ENCODE measurements around the gene PPAN.

PPAN gene, protein sequence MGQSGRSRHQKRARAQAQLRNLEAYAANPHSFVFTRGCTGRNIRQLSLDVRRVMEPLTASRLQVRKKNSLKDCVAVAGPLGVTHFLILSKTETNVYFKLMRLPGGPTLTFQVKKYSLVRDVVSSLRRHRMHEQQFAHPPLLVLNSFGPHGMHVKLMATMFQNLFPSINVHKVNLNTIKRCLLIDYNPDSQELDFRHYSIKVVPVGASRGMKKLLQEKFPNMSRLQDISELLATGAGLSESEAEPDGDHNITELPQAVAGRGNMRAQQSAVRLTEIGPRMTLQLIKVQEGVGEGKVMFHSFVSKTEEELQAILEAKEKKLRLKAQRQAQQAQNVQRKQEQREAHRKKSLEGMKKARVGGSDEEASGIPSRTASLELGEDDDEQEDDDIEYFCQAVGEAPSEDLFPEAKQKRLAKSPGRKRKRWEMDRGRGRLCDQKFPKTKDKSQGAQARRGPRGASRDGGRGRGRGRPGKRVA

DNA sequence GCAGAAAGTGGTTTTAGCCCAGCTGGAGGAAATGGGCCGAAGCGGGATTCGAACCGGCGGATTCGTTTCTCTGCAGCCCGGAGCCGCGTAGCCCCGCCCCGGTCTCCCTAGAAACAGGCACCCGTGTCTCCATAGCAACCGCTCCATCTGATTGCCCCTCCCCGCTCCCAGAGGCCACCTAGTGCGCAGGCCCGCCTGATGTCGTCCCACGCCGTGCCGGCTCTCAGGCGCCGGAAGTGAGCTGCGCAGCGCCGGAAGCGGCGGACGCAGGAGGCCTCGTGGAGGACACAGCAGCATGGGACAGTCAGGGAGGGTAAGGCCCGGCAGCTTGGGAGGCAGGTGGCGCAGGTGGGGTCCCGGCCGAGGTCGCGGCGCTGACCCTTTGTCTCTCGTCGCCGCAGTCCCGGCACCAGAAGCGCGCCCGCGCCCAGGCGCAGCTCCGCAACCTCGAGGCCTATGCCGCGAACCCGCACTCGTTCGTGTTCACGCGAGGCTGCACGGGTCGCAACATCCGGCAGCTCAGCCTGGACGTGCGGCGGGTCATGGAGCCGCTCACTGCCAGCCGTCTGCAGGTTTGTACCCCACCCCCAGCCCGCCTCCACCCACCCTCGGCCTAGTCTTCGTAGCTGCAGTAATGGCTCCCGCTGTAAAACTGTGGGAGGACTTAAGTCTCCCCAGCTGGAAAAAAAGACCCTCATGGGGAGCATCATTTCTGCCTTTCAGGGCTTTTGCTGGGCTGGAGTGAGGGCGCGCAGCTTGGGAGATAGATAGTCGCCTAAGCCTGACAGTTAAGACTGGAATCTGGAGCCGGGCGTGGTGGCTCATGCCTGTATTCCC lies at the start of gene PPAN:
Gene PPAN, plus strand, starts transcription at position 263 of the 837 bp plus-strand sequence. Its CDS starts 33 bp downstream, at position 296.
- FAIRE-seq = peak; percentile 95

DNA sequence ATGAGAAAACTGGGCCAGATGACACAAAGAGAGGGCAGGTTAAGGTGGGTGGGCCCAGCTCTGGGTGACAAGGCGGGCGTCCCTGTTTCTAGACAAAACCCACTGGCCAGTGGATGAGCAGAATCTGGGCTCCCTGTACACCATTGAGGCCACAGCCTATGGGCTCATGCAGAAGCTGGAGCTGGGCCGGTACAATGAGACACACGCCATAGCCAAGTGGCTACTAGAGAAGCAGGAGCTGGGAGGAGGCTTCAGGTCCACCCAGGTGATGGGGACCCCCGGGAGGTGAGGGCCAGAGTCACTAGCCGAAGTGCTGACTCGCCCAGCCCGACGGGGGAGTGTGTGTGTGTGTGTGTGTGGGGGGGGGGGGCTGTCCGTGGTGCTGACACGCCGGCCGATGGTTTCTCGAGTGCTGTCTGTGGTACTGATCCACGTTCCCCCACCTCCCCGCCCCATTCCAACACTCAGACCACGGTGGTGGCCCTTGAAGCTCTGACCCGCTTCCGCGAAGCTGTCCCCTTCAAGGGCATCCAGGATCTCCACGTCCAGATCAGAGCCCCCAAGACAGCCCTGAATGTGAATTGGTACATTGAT lies 44.3 kb upstream of the PPAN start:
- FAIRE-seq = no peak

DNA sequence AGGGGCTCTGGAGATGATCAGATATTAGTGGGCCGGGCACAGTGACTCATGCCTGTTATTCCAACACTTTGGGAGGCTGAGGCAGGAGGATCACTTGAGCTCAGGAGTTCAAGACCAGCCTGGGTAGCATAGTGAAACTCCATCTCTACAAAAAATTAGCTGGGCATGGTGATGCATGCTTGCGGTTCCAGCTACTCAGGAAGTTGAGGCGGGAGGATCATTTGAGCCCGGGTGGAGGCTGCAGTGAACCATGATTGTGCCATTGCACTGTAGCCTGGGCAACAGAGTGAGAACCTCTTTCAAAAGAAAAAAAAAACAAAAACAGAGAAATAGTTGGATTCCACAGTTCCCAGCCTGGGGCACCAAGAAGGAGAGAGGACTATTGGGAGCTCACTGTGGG lies 38.0 kb upstream of the PPAN start:
- no peak for FAIRE-seq

DNA sequence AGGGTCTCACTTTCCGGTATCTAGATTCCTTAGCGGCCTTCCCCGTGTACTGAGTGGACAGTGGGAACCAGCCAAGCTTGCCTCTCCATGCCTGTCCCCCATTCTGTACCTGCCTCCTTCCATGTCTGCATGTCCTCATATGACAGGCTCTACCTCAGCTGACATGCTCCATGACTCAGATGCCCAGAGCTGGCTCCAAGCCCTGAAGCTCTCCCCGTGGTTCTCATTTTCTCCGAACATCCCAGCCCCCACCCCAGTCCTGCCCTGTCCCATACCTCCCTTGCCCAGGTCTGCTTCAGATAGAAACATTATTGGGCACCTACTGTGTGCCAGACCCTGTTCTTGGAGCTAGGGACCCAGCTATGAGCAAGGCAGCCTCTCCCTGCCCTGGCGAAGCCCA lies 37.1 kb upstream of the PPAN start:
- no peak for FAIRE-seq

DNA sequence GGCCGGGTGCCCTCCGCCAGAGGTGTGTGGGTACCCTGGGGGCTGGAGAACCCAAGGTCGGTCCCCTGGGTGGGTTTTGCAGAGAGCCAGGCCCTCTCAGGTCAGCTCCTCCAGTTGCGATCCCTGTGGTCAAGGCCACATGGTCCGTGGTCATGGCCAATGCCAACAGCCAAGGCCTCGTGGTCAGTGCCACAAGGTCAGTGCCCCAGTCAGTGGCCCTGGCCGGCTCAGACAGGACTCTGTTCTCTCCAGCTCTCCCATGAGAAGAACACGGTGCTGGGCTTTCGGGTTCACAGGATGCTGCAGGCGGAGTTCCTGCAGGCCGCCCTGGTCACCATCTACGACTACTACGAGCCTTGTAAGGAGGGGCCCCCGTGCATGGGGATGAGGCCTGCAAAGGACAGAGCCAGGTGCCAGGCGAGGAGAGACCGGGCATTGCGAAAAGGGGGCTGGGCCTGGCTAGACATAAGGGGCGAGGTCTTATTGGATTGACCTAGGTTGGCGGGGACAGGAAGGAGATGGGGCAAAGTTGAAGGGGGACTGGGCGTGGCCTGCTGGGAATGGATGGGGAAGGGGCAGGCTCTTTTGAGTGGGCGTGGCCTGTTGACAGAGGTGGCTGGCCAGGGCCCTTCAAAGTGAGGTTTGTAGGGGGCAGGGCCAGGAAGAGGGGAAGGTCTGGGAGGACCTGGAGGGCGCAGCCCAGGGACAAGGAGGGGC lies 35.3 kb upstream of the PPAN start:
- no peak for FAIRE-seq

DNA sequence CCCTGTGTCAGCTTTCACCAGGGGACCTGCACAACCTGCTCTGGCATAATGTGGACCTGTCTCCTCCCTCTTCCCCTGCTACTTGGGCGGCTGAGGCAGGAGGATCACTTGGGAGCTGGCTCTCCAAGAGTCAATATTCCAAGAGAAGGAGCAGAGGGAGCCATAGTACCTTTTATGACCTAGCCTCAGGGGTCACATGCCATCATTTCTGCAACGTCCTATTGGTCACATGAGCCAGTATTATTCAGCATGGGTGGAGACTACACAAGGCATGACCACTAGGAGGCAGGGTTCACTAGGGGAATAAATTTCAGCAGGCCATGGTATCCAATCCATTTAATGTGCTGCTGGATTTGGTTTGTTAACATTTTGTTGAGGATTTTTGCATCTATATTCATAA lies 32.0 kb upstream of the PPAN start:
- FAIRE-seq = peak; percentile 6

DNA sequence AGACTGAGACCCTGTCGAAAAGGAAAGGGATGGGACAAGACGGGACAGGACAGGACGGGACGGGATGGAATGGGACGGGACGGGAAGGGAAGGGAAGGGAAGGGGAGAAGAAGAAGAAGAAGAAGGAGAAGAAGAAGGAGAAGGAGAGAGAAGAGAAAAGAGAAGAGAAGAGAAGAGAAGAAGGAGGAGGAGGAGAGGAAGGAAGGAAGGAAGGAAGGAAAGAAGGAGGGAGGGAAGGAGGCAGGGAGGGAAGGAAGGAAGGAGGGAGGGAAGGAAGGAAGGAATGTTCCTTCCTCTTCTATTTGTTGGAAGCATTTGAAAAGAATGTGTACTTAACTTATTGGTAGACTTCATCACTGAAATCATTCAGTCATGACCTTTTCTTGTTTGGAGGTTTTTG lies 29.6 kb upstream of the PPAN start:
- no peak for FAIRE-seq

DNA sequence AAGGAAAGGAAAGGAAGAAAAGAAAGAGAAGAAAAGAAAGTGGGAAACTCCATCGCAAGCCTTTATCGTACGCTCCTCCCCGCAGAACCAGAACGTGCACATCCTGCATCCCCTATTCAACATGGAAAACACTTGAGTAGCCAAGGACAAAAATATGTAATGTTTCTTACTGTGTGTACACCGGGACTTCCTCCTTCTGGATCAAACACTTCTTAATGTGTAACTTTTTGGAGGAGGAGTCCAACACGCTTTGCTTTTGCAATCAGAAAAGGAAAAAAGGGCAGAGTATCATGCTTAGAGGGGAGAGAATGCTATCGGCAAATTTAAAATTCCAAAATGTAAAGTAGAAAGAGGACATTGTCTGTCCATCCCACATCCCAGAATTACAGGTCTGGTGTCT lies 27.8 kb upstream of the PPAN start:
- FAIRE-seq = no peak

DNA sequence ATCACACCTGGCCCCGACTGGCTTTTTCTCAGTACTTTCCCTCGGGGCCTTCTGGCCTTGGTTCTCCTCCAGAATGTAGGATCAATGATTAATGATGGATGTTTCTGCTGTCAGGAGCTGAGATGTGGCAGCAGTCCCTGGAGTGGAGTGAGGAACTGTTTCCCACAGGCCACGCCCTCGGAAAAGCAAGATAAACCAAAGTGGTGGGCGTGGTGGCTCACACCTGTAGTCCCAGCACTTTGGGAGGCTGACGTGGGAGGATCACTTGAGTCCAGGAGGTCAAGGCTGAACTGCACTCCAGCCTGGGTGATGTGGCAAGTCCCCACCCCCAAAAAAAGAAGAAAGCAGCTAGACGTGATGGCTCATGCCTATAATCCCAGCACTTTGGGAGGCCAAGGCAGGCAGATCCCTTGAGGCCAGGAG lies 27.1 kb upstream of the PPAN start:
- no peak for FAIRE-seq

DNA sequence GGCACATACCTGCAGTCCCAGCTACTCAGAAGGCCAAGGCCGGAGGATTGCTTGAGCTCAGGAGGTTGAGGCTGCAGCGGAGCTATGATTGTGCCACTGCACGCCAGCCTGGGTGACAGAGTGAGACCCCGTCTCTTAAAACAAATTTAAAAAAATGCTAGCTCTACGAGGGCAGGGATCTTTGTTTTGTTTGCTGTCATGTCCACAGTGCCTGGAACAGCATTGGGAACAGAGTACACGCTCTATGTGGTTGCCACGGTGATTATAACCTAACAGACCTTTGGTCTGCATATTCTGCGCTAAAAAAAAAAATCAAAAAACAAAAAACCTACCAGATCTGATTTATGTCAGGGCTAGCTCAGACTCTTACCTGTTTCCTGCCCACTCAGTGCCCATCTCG lies 22.3 kb upstream of the PPAN start:
- FAIRE-seq = no peak

DNA sequence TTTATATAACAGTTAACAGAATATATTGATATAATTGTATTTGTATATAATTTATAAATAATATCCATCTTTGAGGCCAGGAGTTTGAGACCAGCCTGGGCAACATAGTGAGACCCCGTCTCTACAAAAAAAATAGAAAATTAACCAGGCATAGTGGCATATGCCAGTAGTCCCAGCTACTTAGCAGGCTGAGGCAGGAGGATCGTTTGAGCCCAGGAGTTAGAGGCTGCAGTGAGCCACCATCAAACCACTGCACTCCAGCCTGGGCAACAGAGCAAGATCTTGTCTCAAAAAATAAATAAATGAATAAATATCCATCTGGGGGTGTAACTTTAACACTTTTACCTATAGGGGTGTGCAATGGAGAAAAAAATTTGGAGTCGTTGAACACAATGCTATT lies 21.4 kb upstream of the PPAN start:
- FAIRE-seq = no peak

DNA sequence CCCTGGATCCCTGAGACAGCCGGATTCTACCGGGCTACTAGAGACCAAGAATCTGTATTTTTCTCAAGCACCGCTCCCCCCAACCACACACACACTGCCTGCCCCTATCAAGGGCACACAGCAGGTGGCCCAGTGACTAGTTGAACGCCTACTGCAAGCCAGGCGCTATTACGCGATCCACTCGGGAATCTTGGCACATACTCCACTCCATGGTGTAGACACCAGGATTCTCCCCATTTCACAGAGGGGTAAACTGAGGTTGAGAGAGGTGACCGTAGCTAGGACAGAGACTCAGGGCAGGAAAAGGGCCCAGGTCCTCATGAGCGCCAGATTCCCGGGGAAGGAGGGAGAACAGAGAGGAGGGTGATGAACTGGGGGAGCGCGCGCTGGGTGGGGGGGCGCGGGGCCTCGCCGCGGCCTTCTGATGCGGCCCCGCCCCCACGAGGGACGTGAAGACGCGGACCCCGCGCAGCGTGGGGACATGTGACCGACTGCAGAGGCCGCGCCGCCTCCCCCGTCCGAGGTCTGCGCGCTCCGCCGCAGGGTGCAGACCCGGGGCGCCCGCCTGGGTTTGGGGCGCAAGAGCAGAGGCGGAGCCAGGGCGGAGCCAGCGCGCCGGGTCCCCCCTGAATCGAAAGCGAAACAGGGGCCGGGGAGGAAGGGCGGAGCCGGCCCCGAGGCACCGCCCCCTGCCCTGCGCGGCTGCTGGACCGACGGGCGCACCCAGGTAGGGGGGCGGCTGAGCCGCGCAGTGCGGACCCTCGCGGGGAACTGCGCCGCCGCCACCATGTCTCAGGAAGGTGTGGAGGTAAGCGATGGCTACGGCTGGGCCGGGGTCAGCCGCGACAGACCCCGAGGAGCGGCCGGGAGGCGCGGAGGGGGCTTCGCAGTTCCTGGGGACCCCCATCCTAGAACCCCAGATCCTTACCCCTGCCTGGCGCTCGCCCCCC lies 20.2 kb upstream of the PPAN start, which contains the start of gene SHFL:
Gene SHFL, plus strand, starts transcription at position 677 of the 950 bp plus-strand sequence. Its CDS starts 111 bp downstream, at position 788.
- no peak for FAIRE-seq

DNA sequence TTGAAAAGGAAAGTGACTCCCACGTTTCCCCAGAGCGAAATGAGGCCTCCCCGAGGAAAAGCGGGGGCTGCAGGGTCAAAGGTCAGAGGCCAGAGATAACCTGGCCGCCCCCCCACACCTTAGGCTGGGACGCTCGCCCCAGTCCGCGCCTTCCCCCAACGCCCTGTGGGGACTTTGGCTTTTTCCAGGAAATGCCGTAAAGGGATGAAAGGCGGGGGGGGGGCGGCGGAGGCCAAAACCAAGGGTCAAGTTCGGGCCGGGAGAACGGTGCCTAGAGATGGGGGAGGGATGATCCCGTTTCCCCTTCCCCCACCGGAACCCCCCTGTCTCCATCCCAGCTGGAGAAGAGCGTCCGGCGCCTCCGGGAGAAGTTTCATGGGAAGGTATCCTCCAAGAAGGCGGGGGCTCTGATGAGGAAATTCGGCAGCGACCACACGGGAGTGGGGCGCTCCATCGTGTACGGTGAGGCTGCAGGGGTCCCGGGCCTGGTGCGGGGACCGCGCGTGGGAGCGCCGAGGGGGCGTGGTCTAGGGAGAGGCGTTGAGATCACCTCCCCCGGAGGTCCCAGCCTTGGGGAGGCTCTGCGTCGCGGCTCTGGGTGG lies 19.5 kb upstream of the PPAN start:
- no peak for FAIRE-seq

DNA sequence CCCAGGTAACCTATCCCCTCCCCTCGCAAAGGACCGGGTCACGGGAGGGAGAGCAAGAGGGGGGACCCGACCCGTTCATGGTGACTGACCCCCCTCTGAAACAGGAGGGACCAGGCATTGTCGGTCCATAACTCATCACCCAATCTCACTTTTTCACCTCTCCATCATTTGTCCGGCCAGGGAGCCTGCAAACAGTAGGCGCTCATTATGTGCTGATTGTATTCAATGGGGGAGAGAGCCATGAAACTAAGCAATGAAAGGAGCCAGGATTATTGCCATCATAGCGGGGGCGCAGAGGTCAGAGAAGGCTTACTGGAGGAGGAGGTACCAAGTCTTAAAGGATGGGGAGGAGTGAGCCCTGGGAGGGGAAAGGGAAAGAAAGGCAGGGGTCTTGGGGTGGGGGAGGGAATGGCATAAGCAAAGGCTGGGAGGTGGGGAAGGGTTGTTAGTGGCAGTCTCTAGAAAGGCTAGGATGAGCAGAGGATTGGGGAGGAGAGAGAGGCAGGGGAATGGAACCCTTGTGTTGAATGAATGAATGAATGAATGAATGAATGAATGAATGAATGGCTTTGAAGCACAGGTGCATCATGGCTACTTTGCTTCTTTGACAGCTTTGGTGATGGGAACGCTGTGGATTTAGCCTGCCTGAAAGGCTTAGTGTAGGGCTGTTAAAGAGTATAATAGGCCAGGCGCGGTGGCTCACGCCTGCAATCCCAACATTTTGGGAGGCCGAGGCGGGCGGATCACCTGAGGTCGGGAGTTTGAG lies 18.7 kb upstream of the PPAN start:
- FAIRE-seq = no peak

DNA sequence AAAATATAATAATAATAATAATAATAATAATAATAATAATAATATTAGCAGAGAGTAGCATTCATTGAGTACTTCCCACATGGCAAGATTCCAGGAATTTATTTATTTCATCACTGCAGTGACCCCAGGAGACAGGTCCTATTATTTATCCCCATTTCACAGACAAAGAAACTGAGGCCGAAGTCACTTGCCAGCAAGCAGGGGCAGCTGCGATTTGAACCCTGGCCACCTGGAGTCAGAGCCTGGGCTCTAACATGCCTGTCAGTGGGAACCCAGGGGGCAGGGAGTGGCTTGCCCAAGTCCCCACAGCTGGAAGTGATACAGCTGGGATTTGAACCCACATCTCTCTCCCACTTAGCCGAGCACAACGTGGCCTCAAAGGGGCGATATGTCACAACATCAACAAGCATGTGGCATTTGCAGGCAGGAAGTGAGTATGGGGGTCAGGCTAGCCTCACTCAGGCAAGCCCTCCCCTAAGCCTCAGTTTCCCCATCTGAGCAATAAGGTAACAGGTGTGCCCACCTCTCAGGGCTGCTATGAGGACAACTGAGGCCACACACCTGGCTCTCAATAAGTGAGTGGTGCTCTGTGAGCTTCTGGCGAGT lies 17.1 kb upstream of the PPAN start:
- FAIRE-seq = no peak

DNA sequence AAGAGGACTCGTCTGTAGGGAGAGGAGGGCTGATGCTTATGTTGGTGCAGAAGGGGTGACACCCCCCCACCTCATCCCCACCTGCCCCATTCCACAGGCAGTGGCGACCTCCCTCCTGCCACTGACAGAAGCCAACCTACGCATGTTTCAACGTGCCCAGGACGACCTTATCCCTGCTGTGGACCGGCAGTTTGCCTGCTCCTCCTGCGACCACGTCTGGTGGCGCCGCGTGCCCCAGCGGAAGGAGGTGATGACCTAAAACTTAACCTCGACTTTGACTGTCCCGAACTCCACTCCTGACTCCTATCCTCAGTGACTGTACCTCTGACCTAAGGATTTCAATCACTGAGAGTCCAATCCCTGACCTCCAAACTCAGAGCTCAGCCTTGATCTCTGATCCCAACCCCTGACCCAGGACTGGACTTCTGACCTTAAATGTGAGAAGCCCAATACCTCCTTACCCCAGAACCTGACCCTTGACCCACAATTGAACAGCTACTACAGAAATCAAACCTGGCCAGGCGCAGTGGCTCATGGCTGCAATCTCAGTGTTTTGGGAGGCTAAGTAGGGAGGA lies 16.3 kb upstream of the PPAN start:
- no peak for FAIRE-seq

DNA sequence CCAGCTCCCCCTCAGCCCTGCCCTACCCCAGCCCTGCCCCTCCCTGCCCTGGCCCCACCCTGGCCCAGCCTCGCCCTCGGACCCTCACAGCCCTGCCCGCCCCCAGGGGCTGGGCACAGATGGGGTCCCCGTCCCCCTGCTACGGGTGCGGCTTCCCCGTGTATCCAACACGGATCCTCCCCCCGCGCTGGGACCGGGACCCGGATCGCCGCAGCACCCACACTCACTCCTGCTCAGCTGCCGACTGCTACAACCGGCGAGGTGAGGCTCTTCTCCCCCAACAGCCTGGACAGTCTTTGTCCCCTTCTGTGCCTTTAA lies 14.8 kb upstream of the PPAN start:
- FAIRE-seq = no peak

DNA sequence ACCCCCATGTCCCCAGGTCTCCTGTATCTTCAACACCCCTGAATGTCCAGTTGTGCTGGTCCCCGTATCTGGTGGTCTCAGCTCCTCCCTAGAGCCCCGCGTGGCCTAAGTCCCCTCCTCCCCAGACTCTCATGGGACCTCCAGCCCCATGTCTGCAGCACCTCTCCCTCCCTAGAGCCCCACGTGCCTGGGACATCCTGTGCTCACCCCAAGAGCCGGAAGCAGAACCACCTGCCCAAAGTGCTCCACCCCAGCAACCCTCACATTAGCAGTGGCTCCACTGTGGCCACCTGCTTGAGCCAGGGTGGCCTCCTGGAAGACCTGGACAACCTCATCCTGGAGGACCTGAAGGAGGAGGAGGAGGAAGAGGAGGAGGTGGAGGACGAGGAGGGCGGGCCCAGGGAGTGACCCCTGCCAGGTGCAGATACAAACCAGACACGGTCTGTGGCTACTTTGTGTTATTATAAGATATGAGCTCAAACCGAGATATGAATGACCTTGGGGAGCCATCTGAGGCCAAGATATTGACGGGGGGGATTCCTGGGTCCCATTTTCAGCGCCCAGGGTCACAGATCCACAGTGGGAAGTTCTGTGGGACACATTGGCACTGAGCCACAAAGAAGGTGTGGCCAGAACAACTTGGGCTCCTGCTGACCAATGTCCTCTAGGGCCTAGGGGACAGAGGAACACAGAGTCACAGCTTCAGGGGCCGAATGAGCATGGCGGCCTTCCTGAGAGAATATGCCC lies 14.1 kb upstream of the PPAN start:
- no peak for FAIRE-seq
